Stimulated activated CD4-positive, alpha-beta T cell treated with anti-CD3 and anti-CD28 coated beads, Interleukin-2, amount 100 ng/mL, for 24 hours (primary cell): Measurements from ENCODE around the gene CD80.

Experiments used
- DNase-seq, 2 donors: peaks; one replicate each; pipeline ENCODE4 v3.0.0-alpha.2; 2020

Gene CD80

DNA sequence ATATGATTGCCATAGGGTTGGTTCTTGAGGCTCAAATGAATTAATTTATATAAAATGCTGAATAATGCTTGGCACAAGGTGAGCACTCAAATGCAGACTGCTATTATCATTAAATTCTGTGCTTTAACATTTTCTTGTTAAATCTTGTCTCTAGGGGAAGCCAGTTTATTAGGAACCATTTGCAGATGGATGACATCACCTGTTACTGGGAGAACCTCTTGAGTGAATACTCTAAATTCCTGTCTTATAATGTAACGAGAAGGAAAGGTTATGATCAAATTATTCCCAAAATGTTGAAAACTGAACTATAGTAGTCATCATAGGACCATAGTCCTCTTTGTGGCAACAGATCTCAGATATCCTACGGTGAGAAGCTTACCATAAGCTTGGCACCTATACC is 67.3 kb downstream of the CD80 start:
- DNase-seq = no peak

DNA sequence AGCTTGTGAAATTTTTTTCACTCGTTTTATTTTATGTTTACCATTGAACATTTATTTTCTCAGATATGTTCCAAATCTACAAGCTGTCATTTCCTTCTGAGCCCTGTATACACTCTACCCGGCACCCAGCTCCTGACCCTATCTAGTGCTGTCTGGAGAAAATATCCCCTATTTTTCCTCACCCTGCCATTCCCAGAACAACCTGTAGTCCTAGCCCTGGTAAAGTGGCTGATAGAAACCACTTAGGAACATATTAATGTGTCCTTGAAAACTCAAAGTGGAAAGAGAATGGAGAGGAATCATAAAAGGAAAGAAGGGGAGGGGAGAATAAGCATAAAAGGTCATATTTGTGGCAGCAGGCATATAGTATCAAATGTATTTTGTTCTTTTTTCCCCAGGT is 69.3 kb downstream of the CD80 start:
- no peak for DNase-seq

DNA sequence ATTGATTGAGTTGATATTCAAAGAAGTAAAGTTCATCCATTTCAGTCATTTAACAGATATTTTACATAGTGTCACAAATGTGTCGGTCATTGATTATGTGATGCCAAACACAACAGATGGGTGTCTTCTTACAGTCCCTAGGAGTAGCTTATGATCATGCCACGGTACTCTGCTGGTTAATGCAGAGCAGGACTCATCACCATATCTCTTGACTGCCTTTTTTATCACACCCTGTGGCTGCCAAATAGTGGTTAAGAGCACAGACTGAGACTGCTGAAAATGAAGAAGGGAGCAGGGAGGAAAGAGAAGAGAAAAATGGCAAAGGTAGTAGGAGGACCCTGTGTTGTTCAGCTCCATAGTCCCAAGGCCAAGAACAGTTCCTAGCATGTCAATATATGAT is 73.9 kb downstream of the CD80 start:
- no peak for DNase-seq

DNA sequence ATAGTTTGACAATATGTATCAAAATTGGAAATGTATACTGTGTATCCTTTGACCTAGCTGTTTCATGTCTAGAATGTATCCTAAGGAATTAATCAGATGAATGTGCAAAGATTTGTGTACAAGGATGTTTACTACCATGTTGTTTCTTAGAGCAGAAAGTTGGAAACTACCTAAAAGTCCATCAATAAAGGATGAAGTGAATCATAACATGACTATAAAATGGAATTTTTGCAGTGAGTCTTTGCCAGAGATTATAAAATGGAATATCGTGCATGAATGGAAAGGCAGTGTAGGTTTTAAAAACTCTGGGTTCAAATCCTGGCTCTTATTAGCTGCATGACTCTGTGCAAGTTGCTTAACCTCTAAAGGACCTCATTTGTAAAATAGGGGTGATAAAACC is 76.3 kb downstream of the CD80 start:
- no peak for DNase-seq

DNA sequence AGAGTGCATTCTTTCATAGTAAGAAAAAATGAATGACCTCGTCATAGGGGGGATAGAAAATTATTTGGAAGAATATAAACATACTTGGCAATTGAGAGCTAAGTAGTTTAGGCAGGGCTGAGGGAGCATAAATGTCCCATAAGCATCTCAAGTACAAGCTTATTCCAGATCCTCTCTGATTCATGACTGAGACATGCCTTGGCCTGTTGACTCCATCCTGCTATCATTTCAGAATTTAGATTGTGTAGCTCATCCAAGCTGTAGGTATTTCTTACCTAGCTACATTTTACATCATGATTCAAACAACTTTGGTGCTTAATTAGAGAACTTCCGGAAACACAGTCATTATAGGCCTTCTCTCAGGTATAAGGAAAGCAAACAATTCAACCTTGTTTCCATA is 78.3 kb downstream of the CD80 start:
- DNase-seq = no peak
